HG02885 (cell line): ENCODE measurements around the gene OMP.

Experiments used
- ATAC-seq: cut with Tn5 transposase; IDR thresholded peaks from one replicate; pipeline ENCODE4 v1.9.1; 2021; ENCODE audit warnings: mild to moderate bottlenecking; ENCODE audit not compliant: unreplicated experiment, poor library complexity

Gene OMP

GRCh38 chr11:77149716-77150392, 47.2 kb downstream of the OMP start:
- no peak for ATAC-seq

- no peak for ATAC-seq
Measured at GRCh38 chr11:77150836-77151235, 48.2 kb downstream of the OMP start.

- ATAC-seq = no peak
Measured at GRCh38 chr11:77151804-77152509, 49.3 kb downstream of the OMP start.

- ATAC-seq = no peak
Measured at GRCh38 chr11:77152846-77153245, 50.2 kb downstream of the OMP start.
